ENCODE results near the gene OR5AS1. TPM values are rescaled to one million over a fixed set of nuclear protein-coding genes. Genes with fewer than 3 reads are reported as not detected.

Gene OR5AS1
- total and polyA plus RNA-seq, 9 of the 15 experiments (the other 6 are each of a cell fraction or from before 2014, with no cell fraction given) = not detected

- TF ChIP-seq ZNF586 (CRISPR knock-in tag; conservative IDR thresholded peaks at IDR 0.05) = no peak
Measured at GRCh38 chr11:55994525-55994924, 32.9 kb upstream of the OR5AS1 start, which contains the start of gene OR5F1 (continued).

GRCh38 chr11:56010716-56011115 lies 16.7 kb upstream of the OR5AS1 start:
- Histone ChIP-seq H2AFZ (ENCODE audit: low read depth, low read length) (no peak overlapping the region), H3K27me3 (ENCODE audit: control insufficient read depth in 2 of 2, insufficient read depth in 2 of 2, low read length in 2 of 2) (no peaks in the 10 kb centered on the region), H3K79me2 (ENCODE audit: control insufficient read depth, insufficient read depth, low read length) (no peaks in the 10 kb centered on the region), H3K27ac (ENCODE audit: extremely low read depth, low read depth, low read length) (no peak overlapping the region), H3K4me3 (no peak overlapping the region), H3K9me1 (ENCODE audit: control insufficient read depth, insufficient read depth, low read length) (no peaks in the 10 kb centered on the region), H3K4me2 (ENCODE audit: insufficient read depth, low read length) (no peak overlapping the region), H3K9me3 (replicated peaks; ENCODE audit: control insufficient read depth, insufficient read depth, low read depth, low read length) (no peaks in the 10 kb centered on the region), H3K4me1 (replicated peaks in 1 of 2; ENCODE audit: control insufficient read depth in 2 of 2, insufficient read depth in 2 of 2, low read length in 2 of 2) (no peaks in the 10 kb centered on the region), H4K20me1 (replicated peaks; ENCODE audit: control insufficient read depth, insufficient read depth, low read length) (no peaks in the 10 kb centered on the region), H3K36me3 (ENCODE audit: control insufficient read depth, insufficient read depth, low read length) (no peaks in the 10 kb centered on the region), H3K9ac (ENCODE audit: insufficient read depth in 1 of 2, low read depth in 2 of 2, low read length in 2 of 2) (no peak overlapping the region)
- BruUV-seq (replicated peaks) = no TSS peak
- in situ Hi-C loops (cut with MboI) = no loop called here
- ChIA-PET CTCF (ENCODE audit: low intra/inter-chr PET ratio) (no interaction called here), POLR2A (interaction anchor here (0.7 kb wide), 1 partner anchor 1845 kb away, joined by 4 read pairs; no protein-coding TSS in a partner anchor)
- intact Hi-C loops (cut with micrococcal nuclease) = no loop called here
- DNase-seq (ENCODE audit: extremely low read depth in 1 of 4, low spot score in 3 of 4) = no peak
- ATAC-seq = no peak
- no peak for FAIRE-seq
- TF ChIP-seq ZBTB49 (CRISPR knock-in tag; IDR thresholded peaks at IDR 0.05; ENCODE audit: borderline replicate concordance) (no peak), ZNF165 (CRISPR knock-in tag; IDR thresholded peaks at IDR 0.05; ENCODE audit: borderline replicate concordance) (no peak), TEAD4 (IDR thresholded peaks at IDR 0.05; ENCODE audit: low read length) (no peak), TEAD4 (CRISPR knock-in tag; IDR thresholded peaks at IDR 0.05; ENCODE audit: borderline replicate concordance) (no peak), WHSC1 (IDR thresholded peaks at IDR 0.05; ENCODE audit: low read length) (no peak), RBM14 (IDR thresholded peaks at IDR 0.05; ENCODE audit: borderline replicate concordance, insufficient read depth, low read depth, low read length) (no peak), NR3C1 (CRISPR knock-in tag; IDR thresholded peaks at IDR 0.05) (no peak), SNIP1 (IDR thresholded peaks at IDR 0.05; ENCODE audit: low read depth) (no peak), SMAD1 (IDR thresholded peaks at IDR 0.05; ENCODE audit: low read depth, low read length, partially characterized antibody) (no peak), ZNF121 (CRISPR knock-in tag; conservative IDR thresholded peaks at IDR 0.05) (no peak), ZNF232 (CRISPR knock-in tag; IDR thresholded peaks at IDR 0.05) (no peak), HDAC2 (IDR thresholded peaks at IDR 0.05) (no peak), ATF3 (IDR thresholded peaks at IDR 0.05) (no peak), ATF3 (CRISPR knock-in tag; conservative IDR thresholded peaks at IDR 0.05) (no peak), SAFB (IDR thresholded peaks at IDR 0.05; ENCODE audit: borderline replicate concordance, low read depth, low read length) (no peak), SIX5 (IDR thresholded peaks at IDR 0.05; ENCODE audit: borderline replicate concordance in 1 of 2, insufficient read depth in 1 of 2, low read depth in 1 of 2, low read length in 2 of 2) (no peak), RFX5 (IDR thresholded peaks at IDR 0.05; ENCODE audit: low read depth, low read length) (no peak), ZNF75A (CRISPR knock-in tag; IDR thresholded peaks at IDR 0.05) (no peak)

Measured in K562 (cell line).